GM23248 (cell line): Measurements from ENCODE around the gene ISYNA1. TPM values are rescaled to one million over a fixed set of nuclear protein-coding genes. Genes with fewer than 3 reads are reported as not detected.

Experiments used
- DNase-seq: peaks from one replicate; pipeline ENCODE4 v3.0.0-alpha.2; 2015
- H2AFZ ChIP-seq: fragments of 200-600 bp; sonication (generic); 2 replicates; pipeline ENCODE4 v1.6.1; 2016; ENCODE audit warnings: antibody characterized with exemption
- H3F3A ChIP-seq: fragments of 200-600 bp; sonication (generic); 2 replicates; pipeline ENCODE4 v1.6.1; 2016; ENCODE audit warnings: mild to moderate bottlenecking, antibody characterized with exemption, mixed run types; ENCODE audit not compliant: insufficient read depth
- H3K27ac ChIP-seq: fragments of 200-600 bp; sonication (generic); 2 replicates; pipeline ENCODE4 v1.5.1; 2016; ENCODE audit warnings: mild to moderate bottlenecking
- H3K27me3 ChIP-seq: fragments of 200-600 bp; sonication (generic); replicated peaks from 2 replicates; pipeline ENCODE4 v1.6.1; 2016; ENCODE audit warnings: mild to moderate bottlenecking; ENCODE audit not compliant: insufficient read depth
- H3K36me3 ChIP-seq: fragments of 200-600 bp; sonication (generic); 2 replicates; pipeline ENCODE4 v1.6.1; 2016; ENCODE audit warnings: low read depth, mild to moderate bottlenecking
- H3K4me1 ChIP-seq: fragments of 200-600 bp; sonication (generic); 2 replicates; pipeline ENCODE4 v1.6.1; 2016; ENCODE audit warnings: mild to moderate bottlenecking; ENCODE audit not compliant: insufficient read depth
- H3K4me2 ChIP-seq: fragments of 200-600 bp; sonication (generic); one replicate; pipeline ENCODE4 v1.6.1; 2016; ENCODE audit warnings: mild to moderate bottlenecking; ENCODE audit not compliant: unreplicated experiment
- H3K4me3 ChIP-seq: fragments of 200-600 bp; sonication (generic); 2 replicates; pipeline ENCODE4 v1.5.1; 2016; ENCODE audit warnings: mild to moderate bottlenecking
- H3K79me2 ChIP-seq: fragments of 200-600 bp; sonication (generic); 2 replicates; pipeline ENCODE4 v1.6.1; 2016; ENCODE audit warnings: mild to moderate bottlenecking; ENCODE audit not compliant: insufficient read depth
- H3K9ac ChIP-seq: fragments of 200-600 bp; sonication (generic); 2 replicates; pipeline ENCODE4 v1.6.1; 2016; ENCODE audit warnings: mild to moderate bottlenecking
- H3K9me2 ChIP-seq: fragments of 200-600 bp; sonication (generic); 2 replicates; pipeline ENCODE4 v1.6.1; 2016; ENCODE audit warnings: mixed run types, mild to moderate bottlenecking, moderate library complexity; ENCODE audit not compliant: insufficient read depth
- H3K9me3 ChIP-seq: fragments of 200-600 bp; sonication (generic); one replicate; pipeline ENCODE4 v1.6.1; 2017; ENCODE audit warnings: low read depth
- H4K20me1 ChIP-seq: fragments of 200-600 bp; sonication (generic); 2 replicates; pipeline ENCODE4 v1.6.0; 2016; ENCODE audit not compliant: insufficient read depth
- EZH2 ChIP-seq: fragments of 200-600 bp; sonication (generic); IDR thresholded peaks from 2 replicates; pipeline ENCODE4 v1.6.1; 2018; ENCODE audit warnings: antibody characterized with exemption, mild to moderate bottlenecking; ENCODE audit not compliant: insufficient read depth, poor library complexity, severe bottlenecking
- EZH2phosphoT487 ChIP-seq: fragments of 200-600 bp; sonication (generic); IDR thresholded peaks from 2 replicates; pipeline ENCODE4 v1.6.1; 2018; ENCODE audit warnings: antibody characterized with exemption, moderate library complexity, mild to moderate bottlenecking, low read depth; ENCODE audit not compliant: insufficient read depth
- WGBS, 2 experiments: methylation state at CpG; one replicate each; pipeline ENCODE4 v1.1.6; 2015 to 2017; ENCODE audit warnings: low lambda C conversion rate in 2 of 2, low coverage in 1 of 2; ENCODE audit errors: missing lambda C conversion rate in 2 of 2; 5-methylcytosine and 5-hydroxymethylcytosine counted together
- in situ Hi-C: fragments of 300-500 bp; cut with MboI; formaldehyde crosslinking; loops from 2 replicates; pipeline ENCODE4 v1.15.0; 2020
- polyA plus RNA-seq: library from polyadenylated mRNA; unstranded; fragments of >200 nt; fragmentation: Nextera tagmentation; extraction: Ambion mirVana; gene quantifications from 2 replicates; pipeline ENCODE4 v1.2.1, GENCODE V29; 2016
- total RNA-seq: library from RNA; depleted of rRNA; stranded (reverse); fragments of >200 nt; shearing (Covaris generic); gene quantifications from 2 replicates; pipeline ENCODE4 v1.2.3, GENCODE V29; 2014

The ISYNA1 gene
- total and polyA plus RNA-seq, 2 experiments from 2014 or later = 5.5 to 17.2 TPM

DNA sequence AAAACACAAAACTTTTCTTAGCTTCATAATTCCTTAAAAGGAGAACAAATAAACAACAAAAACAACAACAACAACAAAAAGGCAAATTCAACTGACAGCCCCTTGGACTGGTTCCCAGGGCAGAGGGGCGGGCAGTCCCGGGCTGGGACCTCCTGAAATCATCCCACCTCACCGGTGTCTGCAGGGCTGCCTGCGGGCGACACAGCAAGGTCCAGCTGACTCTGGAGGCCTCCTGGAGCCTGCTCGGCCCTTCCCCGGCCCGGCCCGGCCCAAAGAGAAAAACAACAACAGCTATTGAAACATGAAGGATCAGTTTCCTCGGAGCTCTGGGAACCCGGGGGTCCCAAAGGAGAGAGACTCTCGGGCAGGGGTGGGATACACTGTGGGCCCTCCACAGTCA is 5.0 kb upstream of the ISYNA1 start:
- Histone ChIP-seq H3K4me1 (no peaks in the 10 kb centered on the region), H3K27me3 (no peaks in the 10 kb centered on the region), H3K79me2 (no peaks in the 10 kb centered on the region), H3K4me2 (no peak overlapping the region), H3K9me2 (no peaks in the 10 kb centered on the region), H2AFZ (no peak overlapping the region), H3K4me3 (no peak overlapping the region), H3K27ac (no peak overlapping the region), H3K9me3 (no peaks in the 10 kb centered on the region), H3K36me3 (peaks cover 8% of the 10 kb centered on the region; the same call in 1 of the 2 replicates), H4K20me1 (no peaks in the 10 kb centered on the region), H3F3A (peaks cover 23% of the 10 kb centered on the region), H3K9ac (no peak overlapping the region)
- TF ChIP-seq EZH2 (no peak), EZH2phosphoT487 (no peak)
- DNase-seq = no peak
- in situ Hi-C loops = no loop called here
- 87 to 89% methylated on average over 12 of the region's 12 CpGs for WGBS, 2 experiments

DNA sequence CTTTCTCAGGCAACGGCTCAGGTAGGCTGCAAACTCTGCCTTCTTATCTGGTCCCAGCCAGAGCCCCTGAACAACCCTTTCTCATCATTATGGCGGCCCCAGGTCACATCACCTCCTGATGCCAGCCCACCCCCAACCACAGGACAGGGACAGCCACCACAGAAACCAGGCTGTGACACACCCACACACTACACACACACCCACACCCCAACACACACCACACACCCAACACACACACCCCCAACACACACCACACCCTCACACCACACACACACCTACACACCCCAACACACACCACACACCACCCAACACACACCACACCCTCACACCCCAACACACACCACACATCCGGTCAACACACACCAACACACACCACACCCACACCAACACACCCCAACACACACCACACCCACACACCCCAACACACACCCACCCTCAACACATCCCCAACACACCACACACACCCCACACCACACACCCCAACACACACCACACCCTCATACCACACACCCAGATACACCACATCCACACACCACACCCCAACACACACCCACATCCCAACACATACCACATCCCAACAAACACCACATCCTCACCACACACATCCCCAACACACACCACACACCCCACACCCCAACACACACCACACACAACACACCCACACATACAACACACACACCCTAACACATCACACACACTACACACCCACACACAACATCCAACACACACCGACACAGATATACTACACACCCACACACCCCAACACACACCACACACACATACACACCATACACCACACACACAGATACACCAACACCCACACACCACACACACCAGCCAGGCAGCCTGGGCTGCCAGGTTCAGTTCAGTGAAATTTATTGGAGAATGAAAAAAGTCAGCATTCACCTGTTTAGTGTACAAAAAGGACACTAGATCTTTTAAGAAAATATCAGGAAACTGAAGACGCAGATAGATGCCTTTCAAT is 4.2 kb upstream of the ISYNA1 start:
- no peaks in the 10 kb centered on the region for H3K9me3 ChIP-seq
- no peaks in the 10 kb centered on the region for H3K4me1 ChIP-seq
- no peaks in the 10 kb centered on the region for H3K27me3 ChIP-seq
- no peaks in the 10 kb centered on the region for H3K9me2 ChIP-seq
- no peaks in the 10 kb centered on the region for H4K20me1 ChIP-seq
- H3K4me2 ChIP-seq = no peak overlapping the region
- no peak overlapping the region for H3K9ac ChIP-seq
- DNase-seq = no peak
- H3F3A ChIP-seq = peaks cover 23% of the 10 kb centered on the region
- H3K27ac ChIP-seq = no peak overlapping the region
- H3K79me2 ChIP-seq = no peaks in the 10 kb centered on the region
- WGBS, 2 experiments = 72 to 98% methylated on average over 2 to 5 of the region's 5 CpGs
- H3K4me3 ChIP-seq = no peak overlapping the region
- H2AFZ ChIP-seq = no peak overlapping the region
- in situ Hi-C loops = no loop called here
- H3K36me3 ChIP-seq = peaks cover 8% of the 10 kb centered on the region; the same call in 1 of the 2 replicates
- TF ChIP-seq EZH2 (no peak), EZH2phosphoT487 (no peak)

DNA sequence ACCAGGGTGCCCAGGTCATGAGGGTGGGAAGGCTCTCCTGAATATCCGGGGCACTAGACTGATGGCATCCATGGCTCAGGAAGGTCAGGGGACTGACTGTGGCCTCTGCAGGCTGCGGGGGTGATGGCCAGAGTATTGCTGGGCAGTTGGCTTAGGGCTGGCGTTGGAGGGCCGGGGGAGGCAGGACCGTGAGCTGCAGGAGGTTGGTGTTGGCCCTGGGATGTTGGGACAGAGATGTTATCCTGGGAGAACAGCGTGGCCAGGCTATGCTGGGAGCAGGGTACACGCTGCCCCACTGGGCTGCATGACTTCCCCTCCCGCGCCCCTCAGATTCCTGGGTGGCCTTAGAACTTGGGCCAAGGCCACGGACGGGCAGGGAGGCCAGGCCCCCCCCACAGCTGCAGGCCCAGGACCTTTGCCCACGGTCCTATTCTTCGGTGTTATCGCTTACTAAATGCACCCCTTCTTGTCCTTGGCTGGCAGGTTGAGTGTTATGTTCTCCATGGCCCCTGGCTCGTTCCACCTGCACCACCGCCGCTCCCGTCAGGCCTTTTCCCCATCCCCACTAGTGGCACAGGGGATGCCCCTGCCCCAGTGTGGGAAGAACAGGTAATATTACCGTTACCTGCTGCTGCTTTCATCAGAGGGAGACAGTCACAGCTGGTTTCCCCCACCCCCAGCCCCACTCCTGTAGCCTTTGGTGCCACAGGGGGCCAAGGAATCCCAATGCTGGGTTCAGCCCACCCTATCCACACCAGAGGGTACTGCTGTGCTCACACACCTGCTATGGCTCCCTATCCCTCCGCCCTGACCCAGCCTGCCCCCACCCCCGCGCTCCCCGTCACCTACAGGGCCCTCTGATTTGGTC is 3.2 kb upstream of the ISYNA1 start:
- Histone ChIP-seq H3K36me3 (peaks cover 8% of the 10 kb centered on the region; the same call in 1 of the 2 replicates), H3K9me2 (no peaks in the 10 kb centered on the region), H3F3A (peaks cover 23% of the 10 kb centered on the region), H2AFZ (no peak overlapping the region), H3K4me1 (no peaks in the 10 kb centered on the region), H3K27ac (no peak overlapping the region), H3K4me3 (no peak overlapping the region), H4K20me1 (no peaks in the 10 kb centered on the region), H3K4me2 (no peak overlapping the region), H3K27me3 (no peaks in the 10 kb centered on the region), H3K9me3 (no peaks in the 10 kb centered on the region), H3K79me2 (no peaks in the 10 kb centered on the region), H3K9ac (no peak overlapping the region)
- WGBS, 2 experiments = 86 to 93% methylated on average over 21 to 23 of the region's 23 CpGs
- TF ChIP-seq EZH2 (no peak), EZH2phosphoT487 (no peak)
- in situ Hi-C loops = no loop called here
- DNase-seq = no peak

DNA sequence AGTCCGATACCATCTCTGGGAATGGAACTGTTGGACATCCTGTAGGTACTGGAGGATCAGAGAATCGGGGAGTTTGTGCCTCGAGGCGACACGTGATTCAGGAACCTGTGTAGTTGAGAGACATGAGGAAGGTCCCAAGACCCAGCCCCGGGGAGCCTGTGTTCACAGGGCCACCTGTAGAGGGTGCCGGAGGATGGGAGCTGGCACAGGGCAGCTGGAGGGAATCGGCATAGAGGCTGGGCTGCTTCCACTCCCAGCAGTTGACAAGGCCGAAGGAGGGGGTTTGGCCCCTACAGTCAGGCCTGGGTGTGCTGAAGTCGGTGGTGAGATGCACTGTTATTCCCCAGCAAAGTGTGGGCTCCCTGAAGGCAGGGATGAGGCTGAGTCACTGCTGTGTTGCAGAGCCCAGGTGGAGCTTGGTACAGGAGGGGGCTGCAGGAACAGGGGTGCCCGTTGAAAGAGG is 2.5 kb upstream of the ISYNA1 start:
- Histone ChIP-seq H3K79me2 (no peaks in the 10 kb centered on the region), H3K9ac (no peak overlapping the region), H3K4me2 (no peak overlapping the region), H4K20me1 (no peaks in the 10 kb centered on the region), H3K36me3 (peaks cover 8% of the 10 kb centered on the region; the same call in 1 of the 2 replicates), H3K9me3 (no peaks in the 10 kb centered on the region), H3K4me1 (no peaks in the 10 kb centered on the region), H3K27me3 (no peaks in the 10 kb centered on the region), H3K9me2 (no peaks in the 10 kb centered on the region), H3K27ac (no peak overlapping the region), H2AFZ (no peak overlapping the region), H3F3A (peaks cover 23% of the 10 kb centered on the region), H3K4me3 (no peak overlapping the region)
- WGBS, 2 experiments = 52 to 53% methylated on average over 11 of the region's 11 CpGs
- no peak for TF ChIP-seq EZH2
- no peak for TF ChIP-seq EZH2phosphoT487
- in situ Hi-C loops = no loop called here
- peak; percentile 39 for DNase-seq
